ENCODE measurements around the gene KCNK5.

Gene KCNK5

DNA sequence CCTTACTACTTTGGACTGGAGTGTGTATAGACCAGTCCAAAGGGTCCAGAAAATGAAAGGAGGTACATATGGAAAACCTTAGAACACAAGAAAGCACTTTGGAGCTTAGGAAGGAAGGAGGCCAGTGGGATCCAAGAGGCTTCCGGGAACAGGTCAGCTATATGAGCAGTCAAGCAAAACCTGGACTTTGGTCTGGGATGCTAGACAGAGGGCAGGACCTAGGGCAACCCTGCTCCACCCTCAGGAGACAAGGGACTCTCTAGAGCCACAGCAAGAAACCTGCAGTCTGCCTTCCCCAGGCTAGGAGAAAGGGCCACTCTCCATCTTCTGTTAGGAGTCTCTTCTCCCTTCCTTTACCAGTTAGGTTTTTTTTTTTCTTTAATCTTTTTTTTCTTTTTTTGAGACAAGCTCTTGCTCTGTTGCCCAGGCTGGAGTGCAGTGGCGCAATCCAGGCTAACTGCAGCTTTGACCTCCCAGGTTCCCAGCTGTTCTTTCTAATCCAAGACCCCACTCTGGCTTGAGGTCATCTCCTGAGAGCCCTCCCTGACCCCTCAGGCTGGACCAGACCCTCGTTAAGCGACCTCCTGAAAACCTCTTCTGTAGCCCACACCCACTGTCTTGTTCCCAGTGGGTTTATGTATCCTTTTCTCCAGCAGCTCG is 4.6 kb downstream of the KCNK5 start:
- Histone ChIP-seq H3K36me3 (ENCODE audit: insufficient read depth, low read length) (no peaks in the 10 kb centered on the region), H3K9me3 (replicated peaks; ENCODE audit: low read length) (no peaks in the 10 kb centered on the region), H3K4me1 (ENCODE audit: control insufficient read depth, insufficient read depth, low read length) (peaks cover 6% of the 10 kb centered on the region), H3K4me2 (ENCODE audit: low read length) (no peak overlapping the region), H3K27me3 (ENCODE audit: control insufficient read depth, insufficient read depth, low read length) (peaks cover 30% of the 10 kb centered on the region), H3K9ac (ENCODE audit: low read depth, low read length) (no peak overlapping the region), H3K4me3 (ENCODE audit: low read length) (no peak overlapping the region)

DNA sequence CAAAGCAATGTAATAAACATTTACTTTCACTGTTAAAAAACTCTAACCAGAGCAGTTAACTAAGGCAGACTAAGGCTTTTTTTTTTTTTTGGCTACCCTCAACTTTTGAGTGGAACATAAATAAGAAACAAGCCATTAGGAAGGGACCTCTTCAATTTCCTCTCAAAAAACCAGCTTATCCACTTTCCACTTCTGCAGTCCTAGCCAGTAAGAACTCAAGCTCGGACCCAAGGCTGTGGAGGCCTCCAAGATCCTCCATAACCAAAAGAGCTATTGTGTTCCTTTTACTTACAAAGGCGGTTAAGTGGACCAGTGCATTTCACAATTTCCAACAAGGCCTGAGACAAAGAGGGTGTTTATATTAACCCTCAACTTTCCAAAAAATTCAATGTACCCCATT is 5.3 kb downstream of the KCNK5 start:
- H3K9ac ChIP-seq (ENCODE audit: low read depth, low read length), result no peak overlapping the region
- H3K4me1 ChIP-seq (ENCODE audit: control insufficient read depth, insufficient read depth, low read length), result peaks cover 2% of the 10 kb centered on the region
- no peaks in the 10 kb centered on the region for H3K9me3 ChIP-seq (replicated peaks; ENCODE audit: low read length)
- no peak overlapping the region for H3K4me2 ChIP-seq (ENCODE audit: low read length)
- H3K27me3 ChIP-seq (ENCODE audit: control insufficient read depth, insufficient read depth, low read length), result peaks cover 25% of the 10 kb centered on the region
- no peak overlapping the region for H3K4me3 ChIP-seq (ENCODE audit: low read length)
- no peaks in the 10 kb centered on the region for H3K36me3 ChIP-seq (ENCODE audit: insufficient read depth, low read length)

DNA sequence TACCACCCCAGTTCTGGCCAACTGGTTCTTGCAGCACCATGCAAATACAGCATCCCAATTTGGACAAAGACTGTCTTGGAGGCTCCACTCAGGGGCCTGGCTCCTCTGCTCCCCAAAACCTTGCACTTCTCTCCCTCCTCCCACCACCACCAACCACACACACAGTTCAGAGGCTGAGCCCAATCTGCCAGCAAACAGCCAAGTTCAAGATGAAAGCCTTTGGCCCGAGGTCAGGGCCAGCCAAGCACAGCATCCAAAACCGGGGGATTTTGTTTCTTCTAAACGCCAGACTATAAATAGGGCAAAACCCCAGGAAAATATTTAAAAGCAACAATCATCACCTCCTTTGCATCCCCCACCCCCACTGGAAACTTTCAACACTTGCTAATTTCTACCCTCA is 5.7 kb downstream of the KCNK5 start:
- Histone ChIP-seq H3K4me3 (ENCODE audit: low read length) (no peak overlapping the region), H3K4me1 (ENCODE audit: control insufficient read depth, insufficient read depth, low read length) (no peaks in the 10 kb centered on the region), H3K36me3 (ENCODE audit: insufficient read depth, low read length) (no peaks in the 10 kb centered on the region), H3K27me3 (ENCODE audit: control insufficient read depth, insufficient read depth, low read length) (peaks cover 20% of the 10 kb centered on the region), H3K9ac (ENCODE audit: low read depth, low read length) (no peak overlapping the region), H3K9me3 (replicated peaks; ENCODE audit: low read length) (no peaks in the 10 kb centered on the region), H3K4me2 (ENCODE audit: low read length) (no peak overlapping the region)

DNA sequence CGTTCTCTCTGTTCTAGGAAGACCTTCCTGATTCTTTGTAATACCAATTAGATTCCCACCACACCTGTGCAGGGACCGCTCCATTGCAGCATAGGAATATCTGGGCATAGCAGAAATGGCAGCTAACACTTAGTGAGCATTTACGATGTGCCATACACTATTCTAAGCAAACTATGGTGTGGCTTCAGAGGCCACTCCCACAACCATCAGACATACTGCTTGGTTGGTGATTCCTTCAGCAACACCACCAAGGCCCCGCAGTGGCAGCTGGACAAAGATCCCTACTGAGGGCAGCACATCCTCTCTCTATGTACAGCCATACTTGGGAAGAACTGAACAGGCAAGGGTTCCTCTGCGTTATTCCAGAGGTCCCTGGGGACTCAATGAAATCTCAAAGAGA is 6.2 kb downstream of the KCNK5 start:
- no peaks in the 10 kb centered on the region for H3K36me3 ChIP-seq (ENCODE audit: insufficient read depth, low read length)
- no peak overlapping the region for H3K4me3 ChIP-seq (ENCODE audit: low read length)
- H3K27me3 ChIP-seq (ENCODE audit: control insufficient read depth, insufficient read depth, low read length), result peaks cover 17% of the 10 kb centered on the region
- H3K4me2 ChIP-seq (ENCODE audit: low read length), result no peak overlapping the region
- no peaks in the 10 kb centered on the region for H3K4me1 ChIP-seq (ENCODE audit: control insufficient read depth, insufficient read depth, low read length)
- no peaks in the 10 kb centered on the region for H3K9me3 ChIP-seq (replicated peaks; ENCODE audit: low read length)
- no peak overlapping the region for H3K9ac ChIP-seq (ENCODE audit: low read depth, low read length)

DNA sequence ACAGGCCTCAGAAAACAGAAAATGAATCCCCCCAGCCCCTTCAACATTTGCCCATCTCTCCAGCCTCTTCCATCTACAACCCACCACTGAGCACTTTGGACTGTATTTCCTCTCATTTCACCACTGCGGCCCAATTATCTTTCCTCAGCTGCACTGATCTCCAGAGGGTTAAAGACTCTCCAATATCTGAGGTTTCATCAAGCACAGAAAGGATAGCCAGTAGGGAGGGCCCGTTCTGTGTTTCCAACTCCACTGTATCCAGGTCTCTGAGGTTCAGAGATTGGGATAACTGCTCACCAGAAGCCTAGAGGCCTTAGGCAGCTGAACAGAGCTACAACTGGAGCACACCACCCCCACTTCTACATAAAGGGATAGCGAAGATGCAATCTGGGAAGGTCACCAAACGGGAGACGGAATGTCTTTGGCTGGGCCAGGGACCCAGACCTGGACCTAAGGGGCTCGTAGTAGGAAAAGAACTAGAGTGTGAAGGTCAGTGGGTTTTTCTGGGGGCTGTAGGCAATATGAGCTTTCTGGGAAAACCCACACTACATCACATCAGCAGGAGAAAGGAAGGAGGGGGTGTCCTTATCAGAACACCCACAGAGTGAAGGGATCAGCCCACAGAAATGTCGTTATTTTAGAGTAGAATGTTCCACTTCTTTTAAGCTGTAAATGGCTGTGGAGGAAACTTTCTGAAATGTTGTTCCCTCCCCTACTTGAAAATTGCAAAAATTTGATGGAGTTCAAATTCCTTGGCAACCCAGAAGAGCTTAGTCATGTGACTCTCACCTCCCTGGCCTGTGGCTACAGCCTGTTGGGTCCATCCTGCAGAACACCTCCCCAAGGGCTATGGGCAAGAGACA is 7.3 kb downstream of the KCNK5 start:
- Histone ChIP-seq H3K27me3 (ENCODE audit: control insufficient read depth, insufficient read depth, low read length) (peaks cover 6% of the 10 kb centered on the region), H3K36me3 (ENCODE audit: insufficient read depth, low read length) (no peaks in the 10 kb centered on the region), H3K9me3 (replicated peaks; ENCODE audit: low read length) (no peaks in the 10 kb centered on the region), H3K4me2 (ENCODE audit: low read length) (no peak overlapping the region), H3K9ac (ENCODE audit: low read depth, low read length) (no peak overlapping the region), H3K4me1 (ENCODE audit: control insufficient read depth, insufficient read depth, low read length) (no peaks in the 10 kb centered on the region), H3K4me3 (ENCODE audit: low read length) (no peak overlapping the region)

DNA sequence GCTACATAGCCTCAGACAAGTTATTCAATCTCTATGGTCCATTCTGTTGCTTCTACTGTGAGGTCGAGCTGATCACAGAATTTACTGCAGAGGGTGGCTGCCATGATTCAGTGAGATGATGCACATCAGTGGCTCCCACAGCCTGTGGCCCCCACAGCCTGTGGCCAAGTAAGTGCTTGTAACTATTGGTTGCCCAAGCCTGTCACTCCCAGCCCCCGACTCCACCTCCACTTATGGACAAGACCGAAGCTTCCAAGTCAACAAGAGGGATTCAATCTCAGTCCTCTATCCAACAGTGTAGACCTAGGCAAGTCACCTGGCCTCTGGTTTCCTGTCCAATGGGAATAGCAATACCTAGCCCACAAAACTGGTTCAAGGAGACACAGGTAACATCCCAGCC is 8.2 kb downstream of the KCNK5 start:
- H3K36me3 ChIP-seq (ENCODE audit: insufficient read depth, low read length), result no peaks in the 10 kb centered on the region

DNA sequence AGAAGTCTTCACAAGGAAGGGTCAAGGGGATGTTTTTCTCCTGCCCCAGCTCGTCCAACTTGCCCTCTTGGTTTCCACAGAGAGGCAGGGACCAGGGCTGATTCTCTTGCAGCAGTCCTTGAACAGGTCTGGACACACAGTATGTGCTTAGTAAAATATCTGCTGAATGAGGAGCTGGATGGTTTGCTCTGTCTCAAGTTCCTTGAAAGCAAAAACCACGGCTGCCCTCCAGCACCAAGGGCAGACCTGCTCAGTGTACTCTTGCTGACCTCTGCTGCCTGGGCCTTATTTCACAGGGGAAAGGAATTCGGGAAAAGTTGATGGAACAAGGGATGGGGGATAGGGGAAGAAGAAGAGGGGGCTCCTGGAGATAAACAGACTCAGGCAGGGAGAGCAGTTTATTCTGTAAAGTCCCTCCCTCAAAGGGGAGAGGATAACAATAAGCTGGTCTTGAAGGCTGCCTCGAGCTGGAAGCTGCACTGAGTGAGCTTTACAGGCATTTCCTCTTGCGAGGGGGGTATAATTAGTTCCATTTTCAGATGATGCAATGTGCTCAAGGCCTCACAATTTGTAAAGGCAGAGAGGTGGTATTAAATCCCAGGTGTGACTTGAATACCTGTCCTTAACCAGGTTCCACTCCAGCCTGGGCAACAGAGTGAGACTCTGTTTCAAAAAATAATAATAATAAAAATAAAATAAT is 10.3 kb downstream of the KCNK5 start:
- H3K9ac ChIP-seq (ENCODE audit: low read depth, low read length), result no peak overlapping the region
- H3K4me2 ChIP-seq (ENCODE audit: low read length), result no peak overlapping the region
- no peak overlapping the region for H3K4me3 ChIP-seq (ENCODE audit: low read length)
- H3K36me3 ChIP-seq (ENCODE audit: insufficient read depth, low read length), result no peaks in the 10 kb centered on the region
- no peaks in the 10 kb centered on the region for H3K9me3 ChIP-seq (replicated peaks; ENCODE audit: low read length)
- no peaks in the 10 kb centered on the region for H3K4me1 ChIP-seq (ENCODE audit: control insufficient read depth, insufficient read depth, low read length)
- H3K27me3 ChIP-seq (ENCODE audit: control insufficient read depth, insufficient read depth, low read length), result no peaks in the 10 kb centered on the region

More for the DNA sequence above, 8.2 kb downstream of the KCNK5 start:
- no peak overlapping the region for H3K4me2 ChIP-seq (ENCODE audit: low read length)
- H3K4me1 ChIP-seq (ENCODE audit: control insufficient read depth, insufficient read depth, low read length), result no peaks in the 10 kb centered on the region
- no peak overlapping the region for H3K4me3 ChIP-seq (ENCODE audit: low read length)
- no peak overlapping the region for H3K9ac ChIP-seq (ENCODE audit: low read depth, low read length)
- H3K27me3 ChIP-seq (ENCODE audit: control insufficient read depth, insufficient read depth, low read length), result peaks cover under 1% of the 10 kb centered on the region
- H3K9me3 ChIP-seq (replicated peaks; ENCODE audit: low read length), result no peaks in the 10 kb centered on the region

DNA sequence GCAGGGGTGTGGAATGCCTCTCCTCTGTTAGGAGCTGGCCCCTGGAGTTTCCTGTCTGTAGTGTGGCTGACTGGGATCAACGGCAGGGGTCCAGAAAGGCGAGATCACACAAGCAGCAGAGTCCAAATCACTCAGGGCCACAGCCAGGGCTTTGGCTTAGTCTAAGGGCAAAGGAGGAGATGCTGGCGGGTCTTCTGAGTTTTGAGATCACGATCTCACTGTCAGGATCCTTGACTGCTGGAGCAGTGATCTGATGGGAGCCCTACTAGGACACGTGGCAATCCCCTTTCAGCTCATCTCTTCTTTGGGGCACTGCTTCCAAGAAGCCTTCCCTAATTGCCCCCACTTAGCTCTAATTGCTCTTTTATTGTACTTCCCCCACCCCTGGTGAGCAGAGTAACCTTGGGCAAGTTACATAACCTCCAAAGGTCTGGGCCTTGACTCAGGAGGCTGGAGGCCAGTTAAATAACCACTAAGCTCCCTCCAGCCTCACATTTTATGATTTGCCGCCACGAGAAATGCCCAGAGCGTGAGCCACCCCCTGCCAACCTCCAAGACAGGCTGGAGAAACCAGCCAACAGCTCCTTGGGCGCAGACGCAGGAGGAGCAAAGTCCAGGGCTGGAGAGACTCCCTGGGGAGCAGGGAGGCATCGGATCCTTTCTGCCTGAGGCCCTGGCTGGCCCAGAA is 12.0 kb downstream of the KCNK5 start:
- no peaks in the 10 kb centered on the region for H3K27me3 ChIP-seq (ENCODE audit: control insufficient read depth, insufficient read depth, low read length)
- no peaks in the 10 kb centered on the region for H3K9me3 ChIP-seq (replicated peaks; ENCODE audit: low read length)
- no peak overlapping the region for H3K4me2 ChIP-seq (ENCODE audit: low read length)
- no peak overlapping the region for H3K9ac ChIP-seq (ENCODE audit: low read depth, low read length)
- no peaks in the 10 kb centered on the region for H3K36me3 ChIP-seq (ENCODE audit: insufficient read depth, low read length)
- no peaks in the 10 kb centered on the region for H3K4me1 ChIP-seq (ENCODE audit: control insufficient read depth, insufficient read depth, low read length)
- H3K4me3 ChIP-seq (ENCODE audit: low read length), result no peak overlapping the region

DNA sequence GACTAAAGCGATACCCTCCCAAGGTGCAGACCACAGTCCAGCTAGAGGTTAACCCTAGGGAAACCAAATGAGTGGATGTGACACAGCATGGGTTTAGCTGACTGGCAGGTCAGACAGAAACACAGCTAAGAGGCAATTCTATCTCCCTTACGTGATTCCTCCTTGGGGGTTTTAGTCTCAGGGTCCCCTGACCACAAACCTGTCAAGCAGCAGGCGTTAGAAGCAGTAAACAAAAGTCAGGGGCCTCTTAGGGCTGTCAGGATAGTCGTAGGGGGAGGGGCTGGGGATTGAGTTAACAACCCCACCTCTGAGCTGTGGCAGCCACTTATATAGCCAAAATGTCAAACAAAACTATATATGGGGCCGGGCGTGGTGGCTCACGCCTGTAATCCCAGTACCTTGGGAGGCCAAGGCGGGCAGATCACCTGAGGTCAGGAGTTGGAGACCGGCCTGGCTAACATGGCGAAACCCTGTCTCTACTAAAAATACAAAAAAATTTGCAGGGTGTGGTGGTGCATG is 13.6 kb downstream of the KCNK5 start:
- H3K36me3 ChIP-seq (ENCODE audit: insufficient read depth, low read length), result no peaks in the 10 kb centered on the region
- no peak overlapping the region for H3K4me3 ChIP-seq (ENCODE audit: low read length)
- no peaks in the 10 kb centered on the region for H3K9me3 ChIP-seq (replicated peaks; ENCODE audit: low read length)
- H3K9ac ChIP-seq (ENCODE audit: low read depth, low read length), result no peak overlapping the region
- H3K4me1 ChIP-seq (ENCODE audit: control insufficient read depth, insufficient read depth, low read length), result no peaks in the 10 kb centered on the region
- no peaks in the 10 kb centered on the region for H3K27me3 ChIP-seq (ENCODE audit: control insufficient read depth, insufficient read depth, low read length)
- no peak overlapping the region for H3K4me2 ChIP-seq (ENCODE audit: low read length)

DNA sequence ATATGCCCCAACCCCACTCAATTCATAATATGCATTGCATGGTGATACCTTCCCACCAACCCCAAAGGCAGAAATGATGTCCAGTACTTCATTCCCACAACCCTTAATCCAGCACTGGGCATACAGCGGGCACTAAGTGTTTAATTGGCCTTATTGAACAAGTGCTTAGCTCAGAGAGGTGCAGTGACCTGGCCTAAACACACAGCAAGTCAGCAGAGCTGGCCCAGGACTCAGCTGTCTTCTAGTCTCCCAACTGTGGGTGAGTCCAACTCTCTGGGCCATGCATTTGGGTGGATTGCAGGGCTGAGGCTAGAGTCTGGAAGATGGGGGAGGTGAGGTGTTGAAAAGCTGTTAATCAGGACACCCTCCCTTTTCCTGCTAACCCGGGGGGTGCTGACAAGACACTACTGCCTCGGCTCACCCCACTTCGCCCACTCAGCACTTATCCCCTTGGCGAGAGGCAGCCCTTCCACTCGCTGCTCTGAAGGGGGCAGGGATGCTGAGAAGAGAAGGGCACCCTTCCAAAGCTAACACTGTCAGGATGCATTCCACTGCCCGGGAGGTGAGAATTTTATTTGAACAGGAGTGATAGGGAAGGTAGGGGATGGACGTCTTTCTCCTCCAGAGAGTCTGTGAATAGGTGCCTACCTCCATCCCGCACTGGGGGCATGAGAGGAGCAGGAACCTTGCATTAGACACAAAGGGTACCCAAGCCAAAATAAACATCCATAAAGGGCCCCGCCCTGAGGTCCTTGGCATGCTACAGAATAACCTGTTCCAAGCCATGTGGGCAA is 14.2 kb downstream of the KCNK5 start:
- no peak overlapping the region for H3K4me2 ChIP-seq (ENCODE audit: low read length)
- H3K4me3 ChIP-seq (ENCODE audit: low read length), result no peak overlapping the region
- H3K27me3 ChIP-seq (ENCODE audit: control insufficient read depth, insufficient read depth, low read length), result no peaks in the 10 kb centered on the region
- H3K4me1 ChIP-seq (ENCODE audit: control insufficient read depth, insufficient read depth, low read length), result no peaks in the 10 kb centered on the region
- H3K9ac ChIP-seq (ENCODE audit: low read depth, low read length), result no peak overlapping the region
- H3K36me3 ChIP-seq (ENCODE audit: insufficient read depth, low read length), result no peaks in the 10 kb centered on the region
- no peaks in the 10 kb centered on the region for H3K9me3 ChIP-seq (replicated peaks; ENCODE audit: low read length)
